HepG2 (cell line): ENCODE measurements around the gene CEP78. TPM values are rescaled to one million over a fixed set of nuclear protein-coding genes. Genes with fewer than 3 reads are reported as not detected.

Experiments
- HMGXB4 ChIP-seq, 2 experiments: sonication (generic) in 1 of 2; formaldehyde crosslinking in 1 of 2; IDR thresholded peaks; 2 replicates each; pipeline versions ENCODE4 v1.4.0 to v1.6.1; 2018 to 2020; ENCODE audit warnings: missing genetic modification reagents in 2 of 2, borderline replicate concordance in 1 of 2, low read depth in 1 of 2, mild to moderate bottlenecking in 1 of 2, missing biosample characterization in 1 of 2
- HOXA7 ChIP-seq: sonication (generic); formaldehyde crosslinking; IDR thresholded peaks from 2 replicates; pipeline ENCODE4 v1.8.1; 2022; ENCODE audit warnings: mild to moderate bottlenecking, missing genetic modification reagents, moderate library complexity
- POGK ChIP-seq: sonication (generic); formaldehyde crosslinking; conservative IDR thresholded peaks from 2 replicates; pipeline ENCODE4 v1.8.0; 2022; ENCODE audit warnings: mild to moderate bottlenecking, moderate library complexity, missing genetic modification reagents
- POLR2A ChIP-seq, 2 experiments: IDR thresholded peaks; 2 replicates each; pipeline ENCODE4 v1.6.1; 2011; ENCODE audit warnings: low read depth in 2 of 2, low read length in 2 of 2, mild to moderate bottlenecking in 1 of 2, moderate library complexity in 1 of 2; ENCODE audit not compliant: insufficient read depth in 1 of 2
- SUZ12 ChIP-seq: fragments of 150-350 bp; IDR thresholded peaks from 2 replicates; pipeline ENCODE4 v1.6.1; 2014; ENCODE audit warnings: low read depth, low read length
- ZFP91 ChIP-seq: sonication (generic); formaldehyde crosslinking; IDR thresholded peaks from 2 replicates; pipeline ENCODE4 v1.9.0; 2022; ENCODE audit warnings: missing genetic modification reagents, mild to moderate bottlenecking, borderline replicate concordance
- ZHX1 ChIP-seq: sonication (generic); formaldehyde crosslinking; IDR thresholded peaks from 2 replicates; pipeline ENCODE4 v1.8.1; 2022; ENCODE audit warnings: low read depth, mild to moderate bottlenecking, missing genetic modification reagents
- ZKSCAN8 ChIP-seq: IDR thresholded peaks from 2 replicates; pipeline ENCODE4 v1.6.1; 2016; ENCODE audit warnings: borderline replicate concordance, missing genetic modification reagents, missing compliant biosample characterization
- ZNF142 ChIP-seq: sonication (generic); formaldehyde crosslinking; IDR thresholded peaks from 2 replicates; pipeline ENCODE4 v1.4.0; 2020; ENCODE audit warnings: missing genetic modification reagents
- ZNF317 ChIP-seq: sonication (generic); formaldehyde crosslinking; IDR thresholded peaks from 2 replicates; pipeline ENCODE4 v1.5.0; 2020; ENCODE audit warnings: mild to moderate bottlenecking, missing genetic modification reagents
- ZNF383 ChIP-seq: sonication (generic); formaldehyde crosslinking; IDR thresholded peaks from 2 replicates; pipeline ENCODE4 v1.4.0; 2020; ENCODE audit warnings: missing genetic modification reagents, mild to moderate bottlenecking, borderline replicate concordance
- ZNF749 ChIP-seq: sonication (generic); formaldehyde crosslinking; IDR thresholded peaks from 2 replicates; pipeline ENCODE4 v1.8.0; 2022; ENCODE audit warnings: mild to moderate bottlenecking, missing genetic modification reagents, moderate library complexity, borderline replicate concordance
- ZNF782 ChIP-seq: sonication (generic); formaldehyde crosslinking; IDR thresholded peaks from 2 replicates; pipeline ENCODE4 v1.4.0; 2020; ENCODE audit warnings: missing genetic modification reagents, mild to moderate bottlenecking, borderline replicate concordance
- polyA plus RNA-seq, 8 experiments: library from polyadenylated mRNA; depleted of rRNA in 3 of 8; stranded (reverse) in 7 of 8; unstranded in 1 of 8; fragments of >200 nt; fragmentation: Illumina TruSeq in 4 of 8; extraction: Trizol in 4 of 8; gene quantifications; 2 replicates each; pipeline versions ENCODE4 v1.2.1 to v1.2.3, GENCODE V29; 2011 to 2016; ENCODE audit warnings: low read depth in 4 of 8, missing spikeins in 1 of 8, mixed read lengths in 1 of 8; ENCODE audit not compliant: insufficient read depth in 1 of 8
- total RNA-seq, 5 experiments: library from RNA; depleted of rRNA; stranded (reverse); fragments of >200 nt; fragmentation: Illumina TruSeq; extraction: Trizol; gene quantifications; 2 replicates each; pipeline ENCODE4 v1.2.3, GENCODE V29; 2016; ENCODE audit warnings: low read depth in 1 of 5

The CEP78 gene
- total and polyA plus RNA-seq, 2 of the 13 experiments (the other 11 are each of a cell fraction or from before 2014, with no cell fraction given), result 5.1 to 30.8 TPM

- TF ChIP-seq ZNF142 (CRISPR knock-in tag) (no peak), ZHX1 (CRISPR knock-in tag) (no peak), ZNF383 (no peak), ZNF317 (CRISPR knock-in tag) (no peak), ZKSCAN8 (no peak), SUZ12 (no peak), POLR2A (IDR thresholded peaks at IDR 0.05; ENCODE audit: insufficient read depth in 1 of 2, low read depth in 2 of 2, low read length in 2 of 2) (peak in 1 of 2 experiments; percentile 15; a peak in 1 of 4 replicates), HOXA7 (CRISPR knock-in tag) (no peak), ZNF782 (CRISPR knock-in tag) (no peak), ZFP91 (CRISPR knock-in tag) (no peak), HMGXB4 (CRISPR knock-in tag; IDR thresholded peaks at IDR 0.05; ENCODE audit: borderline replicate concordance in 1 of 2, low read depth in 1 of 2) (no peak), POGK (CRISPR knock-in tag) (no peak), ZNF749 (no peak)
Measured at GRCh38 chr9:78319197-78320029, 83.5 kb downstream of the CEP78 start (continued).
